SHP77 (cell line): ENCODE measurements around the gene LGALS14.
"Not testable (repeated sequence)": the region's sequence is repeated elsewhere in the genome, so short reads cannot be mapped to it uniquely, and the experiment has no call there.

Source experiments
- DNase-seq, 2 experiments: peaks; one replicate each; lab custom pipeline; 2025; lab: John Stamatoyannopoulos, UW

The LGALS14 gene

DNA sequence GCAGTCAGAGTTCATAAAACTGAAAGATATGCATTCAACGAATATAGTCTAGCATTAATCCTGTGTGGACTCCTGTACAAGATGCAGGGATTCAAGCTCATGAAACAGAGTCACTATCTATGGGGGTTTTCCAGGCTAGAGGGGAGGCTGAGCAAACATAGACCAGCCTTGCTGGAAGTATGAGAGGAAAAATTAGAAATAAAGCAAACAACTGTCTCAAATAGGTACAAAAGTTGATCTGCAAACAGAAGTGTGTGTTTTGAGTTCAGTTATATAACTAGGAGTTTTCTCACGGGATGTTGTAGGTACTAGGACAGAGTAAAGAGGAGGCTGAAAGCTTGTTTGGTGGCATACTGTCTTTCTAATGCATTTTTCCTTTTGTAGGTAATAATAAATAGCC, 8.5 kb upstream of the LGALS14 start:
- DNase-seq: no peak

DNA sequence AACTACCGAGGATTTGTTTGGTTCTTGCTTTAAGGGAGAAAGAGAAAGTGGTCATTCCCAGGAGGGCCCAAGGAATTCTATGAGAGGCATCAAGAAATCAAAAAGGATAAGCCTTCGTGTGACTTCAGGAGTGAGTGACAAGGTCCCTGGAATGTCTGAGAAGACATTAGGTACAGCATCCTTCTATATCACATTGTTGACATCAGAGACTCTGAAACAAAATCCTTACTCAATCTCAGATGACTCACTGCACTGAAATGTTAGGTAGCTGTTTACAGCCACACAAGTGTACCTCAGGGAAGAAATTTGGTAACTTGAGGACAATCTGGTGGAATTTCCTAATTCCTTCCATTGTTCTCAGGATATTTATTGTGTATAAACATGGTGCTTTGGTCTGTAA, 7.9 kb upstream of the LGALS14 start:
- DNase-seq: no peak

DNA sequence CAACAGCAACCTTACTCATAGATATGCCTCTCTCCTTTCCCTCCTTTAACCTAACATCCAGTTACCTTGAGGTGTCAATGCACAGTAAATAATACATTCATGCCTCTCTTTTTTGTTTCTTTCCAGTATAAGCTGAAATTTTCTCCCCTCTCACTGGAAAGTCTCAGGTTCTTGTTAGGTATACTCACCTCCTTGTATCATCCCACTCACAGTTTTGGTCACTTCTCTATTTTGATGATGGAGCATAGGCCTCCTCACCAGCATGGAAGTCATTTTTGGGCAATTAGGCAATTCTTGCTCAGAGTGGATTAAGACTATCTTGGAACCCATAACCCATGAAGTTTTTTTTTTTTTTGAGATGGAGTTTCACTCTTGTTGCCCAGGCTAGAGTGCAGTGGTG, 5.7 kb upstream of the LGALS14 start:
- no peak for DNase-seq

DNA sequence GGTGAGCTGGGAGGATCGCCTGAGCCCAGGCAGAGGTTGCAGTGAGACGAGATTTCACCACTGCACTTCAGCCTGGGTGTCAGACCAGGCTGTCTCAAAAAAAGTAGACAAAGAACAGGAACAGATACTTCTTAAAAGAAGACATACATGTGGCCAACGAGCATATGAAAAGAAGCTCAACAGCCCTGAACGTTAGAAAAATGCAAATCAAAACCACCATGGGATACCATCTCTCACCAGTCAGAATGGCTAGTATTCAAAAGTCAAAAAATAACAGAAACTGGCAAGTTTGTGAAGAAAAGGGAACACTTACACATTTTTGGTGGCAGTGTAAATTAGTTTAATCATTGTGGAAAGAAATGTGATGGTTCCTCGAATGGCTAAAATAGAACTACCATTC, 3.0 kb upstream of the LGALS14 start:
- no peak for DNase-seq

DNA sequence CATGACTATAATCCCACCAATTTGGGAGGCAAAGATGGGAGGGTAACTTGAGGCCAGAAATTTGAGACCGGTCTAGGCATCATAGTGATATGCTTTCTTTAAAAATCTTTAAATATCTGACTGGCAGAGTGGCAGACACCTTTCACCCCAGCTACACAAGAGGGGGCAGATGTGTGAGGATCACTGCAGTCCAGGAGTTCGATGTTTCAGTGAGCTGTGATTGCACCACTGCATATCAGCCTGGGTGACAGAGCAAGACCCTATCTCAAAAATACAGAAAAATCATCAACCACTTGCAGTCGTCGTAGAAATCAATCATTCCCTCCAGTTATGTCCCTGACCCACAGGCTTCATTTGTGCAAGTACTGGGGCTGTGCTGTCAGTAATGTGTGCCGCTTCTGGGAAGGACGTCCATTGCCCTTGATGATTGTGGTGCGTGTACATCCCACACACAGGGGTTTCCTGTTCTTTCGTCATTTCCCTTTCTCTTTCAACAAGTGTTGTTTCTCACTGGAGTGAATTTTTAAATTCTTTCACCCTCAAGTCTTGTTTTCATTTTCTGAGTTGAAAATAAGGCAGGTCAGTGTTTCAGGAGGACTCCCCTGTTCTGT, 1.4 kb downstream of the LGALS14 start:
- DNase-seq: no peak

DNA sequence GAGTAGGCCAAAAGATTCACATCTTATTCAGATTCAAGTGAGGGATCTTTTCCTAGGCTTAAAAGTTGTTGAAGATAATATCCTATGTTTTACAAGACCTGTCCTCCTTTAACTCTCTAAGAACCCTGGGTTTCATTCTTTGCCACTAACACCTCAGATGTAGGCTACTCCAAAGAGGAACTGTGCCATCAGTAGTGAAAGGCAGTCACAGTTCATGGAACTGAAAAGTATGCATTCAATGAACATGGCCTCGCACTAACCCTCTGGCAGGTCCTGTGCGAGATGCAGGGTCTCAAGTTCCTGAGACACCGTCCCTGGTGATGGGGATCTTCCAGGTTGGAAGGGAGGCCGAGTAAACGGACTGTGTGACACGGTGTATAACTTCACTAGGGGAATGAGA, 4.3 kb downstream of the LGALS14 start:
- DNase-seq: no peak

DNA sequence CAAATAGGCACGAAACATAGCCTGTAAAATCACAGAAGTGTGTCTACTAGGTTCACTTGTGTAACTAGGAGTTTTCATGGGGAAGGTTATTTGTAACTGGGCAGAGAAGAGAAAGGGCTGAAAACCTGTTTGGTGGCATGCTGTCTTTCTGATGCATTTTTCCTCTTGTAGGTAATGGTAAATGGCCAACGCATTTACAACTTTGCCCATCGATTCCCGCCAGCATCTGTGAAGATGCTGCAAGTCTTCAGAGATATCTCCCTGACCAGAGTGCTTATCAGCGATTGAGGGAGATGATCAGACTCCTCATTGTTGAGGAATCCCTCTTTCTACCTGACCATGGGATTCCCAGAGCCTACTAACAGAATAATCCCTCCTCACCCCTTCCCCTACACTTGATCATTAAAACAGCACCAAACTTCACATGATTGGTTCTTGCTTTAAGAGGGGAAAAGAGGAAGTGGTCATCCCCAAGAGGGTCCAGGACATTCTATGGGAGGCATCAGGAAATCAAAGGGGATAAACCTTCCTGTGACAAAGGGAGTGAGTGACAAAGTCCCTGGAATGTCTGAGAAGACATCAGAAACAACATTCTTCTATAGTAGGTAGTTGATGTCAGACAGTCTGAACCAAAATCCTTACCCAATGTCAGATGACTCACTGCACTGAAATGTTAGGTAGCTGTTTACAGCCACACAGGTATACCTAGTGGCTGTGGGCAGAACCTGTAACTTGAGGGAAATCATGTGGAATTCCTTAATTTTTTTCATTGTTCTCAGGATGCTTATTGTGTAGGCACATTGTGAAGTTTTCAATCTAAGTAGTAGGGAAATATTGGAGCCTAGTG, 5.0 kb downstream of the LGALS14 start:
- no peak for DNase-seq

DNA sequence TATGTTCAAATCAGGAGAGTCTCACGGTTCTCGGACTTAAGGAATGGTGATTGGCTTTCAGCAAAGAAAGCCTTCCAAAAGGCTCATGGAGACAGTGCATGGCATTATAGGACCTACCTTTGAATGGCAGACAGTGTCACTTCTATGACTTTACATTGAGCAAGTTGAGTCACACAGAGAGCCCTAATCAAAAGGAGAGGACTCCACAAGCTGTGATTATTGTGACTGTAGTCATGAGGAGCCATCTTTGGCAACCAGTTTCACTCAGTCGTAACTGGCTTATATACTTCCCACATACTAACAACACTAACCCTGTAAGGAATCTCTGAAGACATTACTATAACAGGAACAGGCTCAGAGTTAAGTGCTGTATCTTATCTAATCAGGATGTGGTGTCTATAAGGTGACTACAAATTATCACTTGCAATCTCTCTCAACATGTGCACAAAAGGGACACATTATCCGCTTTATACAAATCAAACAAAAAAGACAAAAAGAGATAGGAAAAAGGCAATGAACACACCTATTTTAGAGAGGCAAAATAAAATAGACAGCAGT, 6.1 kb downstream of the LGALS14 start:
- no peak for DNase-seq

DNA sequence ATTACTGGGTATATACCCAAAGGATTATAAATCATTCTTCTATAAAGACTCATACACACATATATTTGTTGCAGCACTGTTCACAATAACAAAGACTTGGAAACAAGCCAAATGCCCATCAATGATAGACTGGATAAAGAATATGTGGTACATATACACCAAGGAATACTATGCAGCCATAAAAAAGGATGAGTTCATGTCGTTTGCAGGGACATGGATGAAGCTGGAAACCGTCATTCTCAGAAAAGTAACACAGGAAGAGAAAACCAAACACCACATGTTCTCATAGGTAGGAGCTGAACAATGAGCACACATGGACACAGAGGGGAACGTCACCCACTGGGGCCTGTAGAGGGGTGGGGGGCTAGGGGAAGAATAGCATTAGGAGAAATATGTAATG, 15.9 kb downstream of the LGALS14 start:
- not testable (repeated sequence) for DNase-seq

DNA sequence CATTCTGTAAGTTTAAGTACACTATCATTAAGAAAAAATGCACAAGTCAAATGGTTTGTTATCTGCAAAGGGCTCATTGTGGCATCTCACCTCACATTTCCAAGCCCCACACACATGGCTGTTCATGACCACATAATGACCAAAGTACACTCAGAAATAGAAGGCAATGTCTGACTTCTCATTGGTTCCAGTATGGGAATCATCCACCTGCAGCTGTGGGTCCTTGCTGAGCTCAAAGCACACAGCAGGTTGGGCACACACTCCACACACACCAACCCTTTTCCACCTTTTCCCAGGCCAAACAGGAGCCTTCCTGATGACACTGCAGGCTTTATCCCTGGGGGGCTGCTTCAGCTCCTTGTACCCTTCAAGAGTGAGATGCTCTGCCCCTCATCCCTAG, 21.7 kb downstream of the LGALS14 start:
- no peak for DNase-seq

DNA sequence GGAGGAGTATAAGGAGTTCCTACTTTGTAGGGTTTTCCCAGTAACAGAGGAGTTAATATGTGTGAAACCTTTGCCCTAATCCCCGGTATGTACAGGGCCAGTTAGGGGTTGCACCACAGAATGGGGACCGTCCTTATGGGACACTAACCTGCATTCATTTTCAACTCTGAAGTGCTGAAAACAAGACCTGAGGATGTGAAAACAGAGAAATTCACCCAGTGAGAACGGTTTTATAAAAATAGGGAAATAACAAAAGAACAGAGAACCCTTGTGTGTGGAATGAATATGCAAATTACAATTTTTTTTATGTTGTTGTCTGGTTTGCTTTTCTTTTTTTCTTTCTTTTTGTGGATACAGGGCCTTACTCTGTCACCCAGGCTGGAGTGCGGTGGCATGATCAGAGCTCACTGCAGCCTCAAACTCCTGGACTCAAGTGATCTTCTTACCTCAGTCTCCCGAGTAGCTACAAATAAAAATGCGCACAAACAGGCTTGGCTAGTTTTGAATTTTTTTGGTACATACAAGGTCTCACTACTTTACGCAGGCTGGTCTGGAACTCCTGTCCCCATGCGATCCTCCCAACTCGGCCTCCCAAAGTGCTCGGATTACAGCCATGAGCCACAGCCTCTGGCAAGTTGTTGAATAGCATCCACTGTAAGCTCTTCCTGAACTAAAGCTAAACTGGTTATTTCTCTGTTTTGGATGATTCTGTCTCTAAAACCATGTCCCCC, 23.0 kb downstream of the LGALS14 start:
- DNase-seq: no peak

DNA sequence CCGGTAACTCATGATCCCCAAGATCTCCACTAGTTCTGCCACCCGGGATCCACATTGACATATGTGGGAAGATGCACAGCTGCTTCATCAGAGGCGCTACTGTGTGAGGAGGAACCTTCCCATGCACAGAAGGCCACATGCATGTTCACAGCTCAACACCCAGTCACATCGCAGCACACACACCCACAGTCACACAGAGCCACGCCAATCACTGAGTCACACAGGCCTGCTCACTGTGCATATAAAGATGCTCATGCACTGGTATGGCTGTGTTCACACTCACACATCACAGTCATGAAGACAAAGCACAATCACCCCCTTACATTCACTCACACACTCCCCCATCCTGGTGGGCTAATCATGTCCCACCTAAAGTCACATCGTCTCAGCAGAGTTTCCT, 23.8 kb downstream of the LGALS14 start:
- DNase-seq: no peak

DNA sequence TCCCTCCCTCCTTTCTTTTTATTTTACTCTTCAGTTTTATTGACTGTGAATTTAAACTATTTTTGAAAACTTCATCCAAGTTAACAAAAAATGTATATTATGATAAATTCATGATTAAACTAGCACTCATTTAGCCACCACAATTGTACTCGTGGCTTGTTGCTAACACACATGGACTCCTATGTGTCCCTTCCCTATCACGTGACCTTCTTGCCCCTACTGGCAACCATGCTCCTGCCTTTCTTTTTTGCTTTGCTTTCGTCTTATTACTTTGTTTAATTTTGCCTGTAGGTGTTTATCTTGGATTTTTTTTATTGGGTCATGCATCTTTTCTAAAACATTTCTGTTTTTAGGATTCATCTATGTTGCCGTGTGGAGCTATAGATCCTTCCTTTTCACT, 25.3 kb downstream of the LGALS14 start:
- no peak for DNase-seq

DNA sequence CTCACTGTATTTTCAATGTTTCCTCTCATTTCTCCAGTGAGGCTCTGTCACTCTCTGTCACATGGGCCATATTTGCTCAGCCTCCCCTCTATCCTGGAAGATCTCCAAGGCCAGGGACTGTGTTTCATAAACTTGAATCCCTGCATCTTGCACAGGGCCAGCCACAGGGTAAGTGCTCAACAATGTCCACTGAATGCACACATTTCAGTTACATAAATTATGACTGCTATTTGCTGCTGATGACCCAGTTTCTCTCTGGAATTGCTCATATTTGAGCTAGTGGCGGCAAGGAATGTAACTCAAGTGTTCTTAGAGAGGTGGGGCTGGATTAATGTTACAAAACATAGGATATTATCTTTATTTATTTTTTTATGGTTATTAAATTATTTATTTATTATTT, 27.4 kb downstream of the LGALS14 start:
- DNase-seq: no peak

DNA sequence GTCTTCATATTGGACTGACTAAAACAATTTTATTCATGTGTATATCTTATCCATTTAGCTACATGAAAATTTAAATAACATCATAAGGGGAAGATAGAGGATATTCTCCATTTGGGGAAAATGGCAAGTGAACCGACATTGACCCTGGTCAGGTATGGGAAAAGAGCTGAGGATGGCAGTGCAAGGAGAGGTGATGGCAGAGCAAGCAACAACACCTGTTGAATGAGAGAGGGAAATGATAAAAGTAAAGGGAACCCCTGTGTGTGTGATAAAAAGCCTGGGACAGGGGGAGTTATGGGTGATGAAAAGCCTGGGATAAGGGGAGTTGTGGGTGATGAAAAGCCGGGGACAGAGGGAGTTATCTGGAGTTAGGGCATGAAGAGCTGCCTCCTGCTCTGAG, 29.6 kb downstream of the LGALS14 start:
- DNase-seq: no peak

DNA sequence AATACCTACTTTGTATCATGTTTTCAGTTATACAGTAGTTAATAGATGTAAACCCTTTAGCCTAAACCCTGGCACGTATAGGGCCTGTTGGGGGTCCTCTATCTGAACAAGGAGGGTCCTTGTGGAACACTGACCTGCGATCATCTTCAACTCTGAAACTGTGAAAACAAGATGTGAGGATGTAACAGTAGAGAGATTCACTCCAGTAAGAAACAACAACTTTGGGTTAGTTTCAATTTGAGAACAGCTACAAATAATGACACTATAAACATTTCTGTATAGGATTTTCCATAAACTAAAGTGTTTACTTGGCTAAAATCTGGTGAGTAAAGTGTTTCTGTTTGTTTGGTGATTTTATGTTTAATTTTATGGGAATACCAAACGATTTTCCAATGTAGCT, 31.4 kb downstream of the LGALS14 start:
- no peak for DNase-seq

DNA sequence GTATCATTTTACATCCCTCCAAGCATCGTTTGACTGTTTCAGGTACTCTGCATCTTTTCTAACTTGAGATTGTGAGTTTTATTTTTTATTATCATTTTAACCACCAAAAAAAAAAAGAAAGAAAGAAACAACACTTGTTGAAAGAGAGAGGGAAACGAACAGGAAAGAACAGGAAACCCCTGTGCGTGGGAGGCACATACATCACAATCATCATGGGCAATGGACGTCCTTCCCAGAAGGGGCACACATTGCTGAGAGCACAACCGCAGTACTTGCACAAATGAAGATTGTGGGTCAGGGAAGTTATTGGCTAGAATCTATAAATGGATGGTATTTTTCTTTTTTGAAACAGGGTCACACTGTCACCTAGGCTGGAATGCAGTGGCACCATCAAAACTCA, 31.8 kb downstream of the LGALS14 start:
- no peak for DNase-seq

DNA sequence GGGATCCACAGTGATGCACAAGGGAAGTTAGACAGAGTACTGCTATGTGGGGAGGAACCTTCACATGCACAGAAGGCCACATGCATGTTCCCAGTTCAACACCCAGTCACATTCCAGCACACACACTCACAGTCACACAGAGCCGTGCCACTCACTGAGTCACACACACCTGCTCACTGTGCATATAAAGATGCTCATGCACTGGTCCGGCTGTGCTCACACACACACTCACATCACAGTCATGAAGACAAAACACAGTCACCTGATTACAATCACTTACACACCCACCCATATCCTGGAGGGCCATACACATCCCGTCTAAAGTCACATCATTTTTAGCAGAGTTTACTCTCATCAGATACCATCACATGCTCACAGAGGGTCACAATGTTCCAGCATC, 33.1 kb downstream of the LGALS14 start:
- DNase-seq: no peak

DNA sequence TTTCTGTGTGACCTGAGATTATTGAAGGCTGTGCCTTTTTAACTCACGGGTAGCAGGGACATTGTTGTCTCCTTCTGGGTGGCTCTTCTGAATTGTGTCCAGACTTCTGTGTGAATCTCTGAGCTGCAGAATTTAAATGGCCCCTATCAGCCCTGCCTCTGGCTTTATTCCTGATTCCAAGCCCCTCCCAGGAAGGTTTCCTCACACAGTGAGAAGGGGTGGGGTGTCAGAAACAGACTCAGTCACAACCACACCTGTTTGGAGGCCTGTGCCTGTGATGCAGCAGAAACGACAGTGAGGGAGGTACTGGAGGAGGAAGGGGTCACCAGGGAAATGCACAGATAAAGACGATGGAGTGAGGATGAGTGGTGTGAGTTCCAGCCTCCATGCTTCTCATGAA, 33.6 kb downstream of the LGALS14 start, which contains the start of gene CLC:
Gene CLC, minus strand, starts transcription at position 139 of the 400 bp plus-strand sequence. Its CDS starts 77 bp downstream, at position 62.
- no peak for DNase-seq

DNA sequence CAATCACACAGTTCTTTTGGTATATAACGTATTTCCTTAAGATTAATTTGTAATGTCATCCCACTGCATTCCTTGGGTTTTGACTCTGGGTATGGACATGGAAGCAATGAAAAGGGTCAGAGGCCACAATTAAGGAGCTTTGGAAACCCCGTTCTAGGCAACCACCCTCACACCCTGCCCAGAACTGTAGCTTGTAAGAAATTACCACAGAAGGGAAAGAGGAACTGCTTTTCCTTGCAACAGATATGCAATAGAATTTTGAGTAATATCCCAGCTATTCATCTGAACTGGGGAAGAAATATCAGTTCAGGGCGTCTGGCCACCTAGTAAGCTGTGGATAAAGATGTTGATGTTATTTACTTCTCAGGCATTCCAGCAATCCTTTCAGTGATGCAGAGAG, 34.5 kb downstream of the LGALS14 start:
- DNase-seq: no peak

DNA sequence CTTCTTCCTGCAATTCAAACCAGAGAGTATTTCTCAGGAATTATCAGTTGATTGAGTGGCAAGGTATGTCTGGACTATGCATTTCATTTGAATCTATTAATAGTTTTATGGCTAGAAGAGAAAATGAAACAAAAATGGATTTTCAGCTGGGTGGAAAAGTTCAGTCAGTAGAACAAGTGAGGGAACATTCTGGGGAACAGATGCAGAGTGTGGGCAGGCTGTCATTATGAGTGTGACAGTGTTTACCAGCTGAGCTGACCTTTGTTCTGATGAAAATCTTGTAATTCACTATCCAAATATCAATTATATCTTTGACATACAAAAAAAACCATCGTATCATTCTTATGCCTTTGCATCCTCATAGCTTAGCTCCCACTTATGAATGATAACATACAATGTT, 36.1 kb downstream of the LGALS14 start:
- no peak for DNase-seq

DNA sequence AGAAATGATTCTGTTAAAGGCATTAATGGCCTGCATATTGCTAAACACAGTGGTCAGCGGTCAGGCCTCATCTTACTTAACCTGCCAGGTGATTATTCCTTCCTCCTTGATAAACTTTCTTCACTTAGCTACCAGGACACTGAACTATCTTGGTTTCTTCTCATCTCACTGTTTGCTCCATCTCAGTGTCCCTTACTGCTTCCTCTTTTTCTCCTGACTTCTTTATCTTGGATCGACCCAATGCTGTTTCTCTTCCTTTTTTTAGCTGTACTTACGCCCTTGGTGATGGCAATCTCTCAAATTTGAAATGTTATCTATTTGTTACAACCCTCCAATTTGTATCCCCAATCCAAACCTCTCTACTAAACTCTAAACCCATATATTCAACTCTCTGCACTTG, 41.4 kb downstream of the LGALS14 start:
- DNase-seq: no peak
